ENCODE results near the gene EHMT2. TPM values are rescaled to one million over a fixed set of nuclear protein-coding genes. Genes with fewer than 3 reads are reported as not detected.

Gene EHMT2
- total and polyA plus RNA-seq, 2 of the 8 experiments (the other 6 are each of a cell fraction or from before 2014, with no cell fraction given): 125 to 177 TPM

DNA sequence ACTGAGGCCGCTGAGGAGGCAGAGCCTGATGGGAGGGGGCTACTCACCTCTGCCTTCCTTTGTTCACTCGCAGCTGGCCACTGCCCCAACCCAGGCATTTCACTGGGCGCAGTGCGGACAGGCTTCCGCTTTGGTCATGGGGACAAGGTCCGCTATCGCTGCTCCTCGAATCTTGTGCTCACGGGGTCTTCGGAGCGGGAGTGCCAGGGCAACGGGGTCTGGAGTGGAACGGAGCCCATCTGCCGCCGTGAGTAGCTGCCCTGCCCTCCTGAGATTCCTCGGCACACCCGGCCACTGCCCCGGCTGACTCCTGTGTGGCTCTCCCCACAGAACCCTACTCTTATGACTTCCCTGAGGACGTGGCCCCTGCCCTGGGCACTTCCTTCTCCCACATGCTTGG is 36.0 kb upstream of the EHMT2 start:
- DNase-seq (ENCODE audit: low read depth in 1 of 2, low spot score in 2 of 2) (no peak), FAIRE-seq (no peak)
- no peaks in the 10 kb centered on the region for H3K79me1 ChIP-seq (ENCODE audit: low read depth, low read length)
- H3K79me2 ChIP-seq (ENCODE audit: control insufficient read depth in 1 of 2, insufficient read depth in 2 of 2, low read length in 2 of 2): no peaks in the 10 kb centered on the region
- H2BK5ac ChIP-seq (ENCODE audit: low read depth, low read length): no peak overlapping the region
- no peak overlapping the region for H2BK15ac ChIP-seq (ENCODE audit: low read length)
- no peaks in the 10 kb centered on the region for H3K27me3 ChIP-seq (replicated peaks in 1 of 4; ENCODE audit: control insufficient read depth in 3 of 4, extremely low read depth in 1 of 4, insufficient read depth in 3 of 4, low read length in 3 of 4)
- H4K91ac ChIP-seq (replicated peaks; ENCODE audit: insufficient read length, low read length): no peak overlapping the region
- H3K4me1 ChIP-seq (replicated peaks in 1 of 4; ENCODE audit: control insufficient read depth in 3 of 4, insufficient read depth in 4 of 4, low read length in 3 of 4): no peaks in the 10 kb centered on the region
- H3K4ac ChIP-seq (replicated peaks; ENCODE audit: insufficient read length, low read depth, low read length): no peak overlapping the region
- no peak overlapping the region for H3K4me3 ChIP-seq (ENCODE audit: extremely low read depth in 1 of 4, insufficient read depth in 2 of 4, low read depth in 3 of 4, low read length in 4 of 4)
- 89% methylated on average over 19 of the region's 19 CpGs; no CpG with 5 or more reads in 1 of the 2 experiments for WGBS, 2 experiments (ENCODE audit: extremely low coverage in 1 of 2, insufficient coverage in 1 of 2, insufficient read length in 1 of 2, insufficient replicate concordance in 2 of 2, low coverage in 1 of 2, low lambda C conversion rate in 2 of 2, missing lambda C conversion rate in 1 of 2)
- no peak overlapping the region for H2BK120ac ChIP-seq (replicated peaks; ENCODE audit: low read depth, low read length)
- H3K56ac ChIP-seq (replicated peaks; ENCODE audit: insufficient read length, low read depth, low read length): no peak overlapping the region
- POLR2A ChIA-PET (ENCODE audit: partially characterized antibody): interaction anchor here (1.0 kb wide), 1 partner anchor 12 kb away, joined by 3 read pairs; the partner anchor contains the start of gene CFB
- CTCF ChIA-PET (ENCODE audit: partially characterized antibody): interaction anchor here (1.2 kb wide), 1 partner anchor 10 kb away, joined by 4 read pairs; no protein-coding TSS in a partner anchor
- H3K9ac ChIP-seq (replicated peaks in 1 of 4; ENCODE audit: extremely low read depth in 1 of 4, low read depth in 3 of 4, low read length in 3 of 4): no peak overlapping the region
- H2AK5ac ChIP-seq (ENCODE audit: low read depth, low read length): no peak overlapping the region
- no peak overlapping the region for H2AFZ ChIP-seq (ENCODE audit: low read length)
- no peak overlapping the region for H4K5ac ChIP-seq (ENCODE audit: insufficient read length, low read depth, low read length)
- H2BK20ac ChIP-seq (ENCODE audit: low read length): no peak overlapping the region
- no peak overlapping the region for H3K4me2 ChIP-seq (ENCODE audit: insufficient read depth in 1 of 2, low read depth in 2 of 2, low read length in 2 of 2)
- H3K36me3 ChIP-seq (ENCODE audit: control insufficient read depth in 2 of 4, insufficient read depth in 4 of 4, low read length in 3 of 4): no peaks in the 10 kb centered on the region
- H4K20me1 ChIP-seq (replicated peaks in 1 of 2; ENCODE audit: control insufficient read depth in 1 of 2, insufficient read depth in 2 of 2, low read length in 2 of 2): no peaks in the 10 kb centered on the region
- H3K9me3 ChIP-seq (ENCODE audit: insufficient read depth in 2 of 2, low read depth in 1 of 2, low read length in 1 of 2): peaks cover 4 to 7% of the 10 kb centered on the region in 2 experiments; a peak in 1 of 4 replicates
- no peak overlapping the region for H2BK12ac ChIP-seq (ENCODE audit: low read depth, low read length)
- no peak overlapping the region for H3K27ac ChIP-seq (ENCODE audit: low read depth, low read length)
- H3K18ac ChIP-seq (ENCODE audit: extremely low read depth, low read length): no peak overlapping the region
- H3K14ac ChIP-seq (ENCODE audit: insufficient read length): no peak overlapping the region
- H4K8ac ChIP-seq (ENCODE audit: extremely low read depth, insufficient read depth, low read length): no peak overlapping the region
- H3K23ac ChIP-seq (ENCODE audit: insufficient read length): no peak overlapping the region
- H3K23me2 ChIP-seq (ENCODE audit: low read depth, low read length): no peaks in the 10 kb centered on the region
- TF ChIP-seq RBBP5 (IDR thresholded peaks at IDR 0.05; ENCODE audit: borderline replicate concordance, low read depth, low read length): no peak

Data from H1 (cell line).